GM11168 (cell line): ENCODE measurements around the gene GK2.

Experiments used
- in situ Hi-C: fragments of 300-500 bp; cut with MboI; formaldehyde crosslinking; loops from one replicate; pipeline ENCODE4 v1.12.0; 2022; ENCODE audit warnings: low sequenced_read_pairs; ENCODE audit not compliant: unreplicated experiment

The GK2 gene

DNA sequence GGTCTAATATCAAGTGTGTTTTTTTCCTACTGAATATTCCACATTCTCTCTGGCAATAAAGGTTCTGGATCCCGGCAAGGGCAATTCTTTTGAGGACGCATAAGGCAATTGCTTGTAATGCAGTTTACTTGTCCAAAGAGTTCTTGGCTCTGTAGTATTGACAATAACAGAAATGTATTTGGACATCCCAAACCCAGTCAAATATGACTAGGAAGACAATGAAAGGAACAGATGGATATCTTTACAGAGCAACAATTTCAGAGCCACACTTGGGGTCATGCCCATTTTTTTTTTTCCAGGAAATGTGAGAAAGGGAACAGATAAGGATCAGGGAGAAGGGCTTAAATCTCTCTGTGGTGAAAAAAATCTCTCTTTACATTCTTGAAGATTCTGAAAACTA lies 12.2 kb downstream of the GK2 start:
- in situ Hi-C loops, result no loop called here

DNA sequence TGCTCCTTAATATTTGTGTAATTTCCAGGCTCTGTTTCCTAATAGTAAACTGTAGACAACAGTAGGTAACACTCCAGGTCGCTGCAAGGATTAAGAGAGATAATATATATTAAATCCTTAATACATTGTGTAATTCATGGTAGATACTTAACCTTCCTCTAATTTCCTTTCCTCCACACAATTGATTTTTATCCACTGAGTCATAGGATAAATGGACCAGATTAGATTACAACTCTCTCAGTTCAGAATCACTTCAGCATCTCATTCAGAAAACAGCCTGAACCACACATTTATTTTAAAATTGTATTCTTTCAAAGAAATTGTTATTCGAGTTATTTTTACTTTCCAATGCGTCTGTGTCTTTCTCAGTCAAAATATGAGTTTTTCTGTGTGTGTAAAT lies 17.1 kb downstream of the GK2 start:
- in situ Hi-C loops, result no loop called here

DNA sequence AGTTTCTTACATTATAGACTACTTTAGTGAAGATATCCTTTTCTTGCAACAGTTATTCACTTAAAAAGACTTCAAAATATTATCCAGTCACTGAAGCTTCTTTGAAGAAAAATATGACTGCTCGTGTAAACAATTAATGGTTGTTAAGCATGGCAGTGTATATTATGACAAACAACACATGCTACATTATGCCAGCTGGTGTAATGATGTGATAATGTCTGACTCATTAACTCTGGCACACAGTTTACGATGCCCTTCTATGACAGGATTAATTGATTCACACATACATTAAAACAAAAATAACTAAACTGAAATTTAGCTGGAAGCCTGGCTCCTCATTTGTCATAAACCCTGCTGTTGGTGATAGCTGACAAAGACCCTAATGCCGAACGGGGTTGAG lies 22.4 kb downstream of the GK2 start:
- in situ Hi-C loops, result no loop called here

DNA sequence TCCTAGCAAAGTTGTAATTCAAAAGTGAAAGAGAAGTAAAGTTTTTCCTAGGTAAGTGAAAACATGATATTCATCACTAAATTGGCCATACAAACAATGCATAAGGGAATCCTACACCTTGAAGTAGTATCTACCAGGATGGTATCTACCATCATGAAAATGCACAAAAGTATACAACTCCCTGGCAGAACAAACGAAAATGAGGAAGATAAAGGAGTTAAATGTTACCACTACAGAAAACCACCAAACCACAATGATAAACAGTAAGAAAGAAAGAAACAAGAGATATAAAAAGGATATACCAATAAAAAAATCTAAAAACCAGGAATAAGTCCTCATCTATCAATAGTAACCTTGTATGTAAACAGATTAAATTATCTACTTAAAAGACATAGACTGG lies 26.9 kb downstream of the GK2 start:
- in situ Hi-C loops, result no loop called here

DNA sequence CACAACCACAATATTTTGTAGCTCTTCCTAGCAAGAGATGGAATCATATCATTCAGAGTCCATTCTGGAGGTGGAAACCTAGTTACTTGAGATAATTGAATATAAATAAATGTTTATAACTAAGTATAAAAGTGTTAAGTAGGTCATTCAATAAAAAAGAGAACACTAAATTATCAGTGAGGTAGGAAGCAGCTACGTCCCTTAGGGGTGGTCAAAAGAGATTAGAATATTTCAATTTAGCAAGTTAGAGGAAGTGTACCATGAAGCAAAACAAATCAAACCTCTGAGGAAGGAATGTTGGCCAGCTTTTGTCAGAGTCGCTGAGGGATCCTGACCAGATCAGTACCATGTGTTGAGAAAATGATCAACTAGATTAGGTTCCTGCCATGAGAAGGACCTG lies 38.0 kb downstream of the GK2 start:
- in situ Hi-C loops, result no loop called here

DNA sequence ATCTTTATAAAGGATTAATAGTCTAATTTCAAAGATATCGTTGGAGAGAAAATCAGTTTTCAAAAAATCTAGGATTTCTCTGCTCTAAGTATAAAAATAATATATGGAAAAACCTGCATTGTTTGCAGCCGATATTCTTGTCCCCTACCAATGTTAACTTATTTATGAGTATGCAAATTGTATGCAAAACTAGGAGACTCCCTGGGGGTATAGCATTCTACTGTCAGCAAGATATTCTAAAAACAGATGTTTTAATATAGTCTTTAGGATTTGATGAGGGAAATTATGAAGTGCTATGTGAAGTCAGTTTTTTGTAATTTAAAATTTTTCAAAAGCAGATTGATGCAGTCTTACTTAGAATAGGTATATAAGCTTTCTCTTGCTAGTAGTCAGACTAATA lies 40.9 kb downstream of the GK2 start:
- in situ Hi-C loops, result no loop called here

DNA sequence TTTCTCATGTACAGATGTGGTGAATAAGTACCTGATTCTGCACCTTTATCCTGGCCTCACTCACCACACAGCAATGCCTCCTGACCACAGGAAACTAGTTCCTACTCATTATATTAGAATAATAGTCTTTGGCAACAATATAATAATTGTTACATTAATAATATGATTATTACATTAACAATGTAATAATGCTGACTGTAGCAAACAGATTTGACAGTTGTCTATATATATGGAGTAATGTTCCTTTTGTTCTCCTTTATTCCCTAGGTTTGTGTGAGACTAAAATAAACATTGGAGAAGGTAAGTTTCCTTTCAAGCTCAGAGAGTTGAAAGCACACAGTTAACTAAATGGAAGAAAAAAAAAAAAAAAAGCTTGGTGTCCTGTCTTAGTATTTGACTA lies 41.6 kb downstream of the GK2 start:
- in situ Hi-C loops, result no loop called here

DNA sequence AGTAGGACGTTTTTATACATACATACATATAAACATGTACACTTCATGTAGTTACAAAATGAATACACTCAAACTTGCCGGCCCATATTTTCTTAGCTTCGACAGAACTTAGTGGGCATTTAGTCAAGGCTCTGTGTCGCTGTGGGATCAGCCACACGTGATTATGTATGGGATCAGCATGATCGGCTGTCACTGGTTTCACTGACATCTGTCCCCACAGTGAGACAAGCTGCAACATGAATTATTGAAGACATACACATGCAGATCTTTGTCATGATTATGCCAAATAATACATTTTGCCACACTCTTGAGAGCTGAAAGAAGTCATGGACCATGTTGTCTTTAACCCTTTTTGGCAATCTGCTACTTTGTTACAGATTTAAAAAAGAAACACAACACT lies 44.0 kb downstream of the GK2 start:
- in situ Hi-C loops, result no loop called here

DNA sequence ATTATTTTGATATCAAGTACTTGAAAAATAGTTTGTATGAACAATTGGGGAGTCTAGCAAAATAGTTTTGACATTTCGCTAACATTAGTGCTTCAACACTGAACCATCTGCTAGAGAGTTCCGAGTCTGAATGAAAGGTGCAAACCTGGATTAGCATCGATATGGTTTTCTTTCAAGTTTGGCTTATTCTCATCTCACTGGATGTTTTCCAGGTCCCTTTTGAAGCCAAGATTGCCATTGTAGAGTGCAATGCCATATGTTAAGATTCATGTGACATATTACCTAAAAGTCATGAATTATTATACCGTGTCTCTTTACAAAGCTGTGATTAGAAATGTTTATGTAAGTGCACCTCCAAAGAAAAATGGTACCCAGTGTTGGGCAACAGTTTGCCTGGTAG lies 45.4 kb downstream of the GK2 start:
- in situ Hi-C loops, result no loop called here

DNA sequence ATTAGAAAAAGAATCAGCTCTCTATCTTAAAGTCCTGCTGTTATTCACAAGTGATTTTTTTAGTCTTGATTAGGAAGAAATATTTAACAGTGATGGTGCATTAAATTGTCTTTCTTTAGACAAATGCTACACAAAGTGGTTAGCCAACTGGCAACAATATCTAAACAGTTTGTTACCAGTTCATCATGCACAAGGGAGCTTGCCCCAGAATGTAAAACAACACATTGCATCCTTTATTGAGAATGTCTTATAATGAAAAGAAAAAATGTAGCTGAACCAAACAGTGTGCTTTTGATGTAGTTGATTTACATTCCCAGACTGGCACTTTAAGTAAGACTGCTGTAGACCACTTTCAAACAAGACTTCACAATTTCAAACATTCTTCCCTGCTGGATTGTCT lies 48.0 kb downstream of the GK2 start:
- in situ Hi-C loops, result no loop called here

DNA sequence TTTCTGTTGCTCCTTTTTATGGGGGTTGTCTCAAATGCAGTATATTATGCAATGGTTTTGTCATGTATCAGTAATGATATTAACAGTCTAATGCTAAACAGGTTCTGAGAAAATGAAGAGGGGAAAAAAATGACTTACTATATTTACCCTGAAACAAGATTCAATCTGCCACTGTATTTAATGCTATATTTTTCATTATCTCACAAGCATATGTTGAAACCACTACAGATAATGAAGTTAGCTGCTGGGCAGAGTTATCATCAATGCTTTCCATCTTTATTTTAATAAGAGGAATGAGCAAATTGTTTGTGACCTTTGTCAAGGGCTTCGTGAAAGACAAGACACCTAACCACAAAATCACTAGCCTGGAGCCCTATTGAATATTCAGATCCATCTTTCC lies 49.6 kb downstream of the GK2 start:
- in situ Hi-C loops, result no loop called here

DNA sequence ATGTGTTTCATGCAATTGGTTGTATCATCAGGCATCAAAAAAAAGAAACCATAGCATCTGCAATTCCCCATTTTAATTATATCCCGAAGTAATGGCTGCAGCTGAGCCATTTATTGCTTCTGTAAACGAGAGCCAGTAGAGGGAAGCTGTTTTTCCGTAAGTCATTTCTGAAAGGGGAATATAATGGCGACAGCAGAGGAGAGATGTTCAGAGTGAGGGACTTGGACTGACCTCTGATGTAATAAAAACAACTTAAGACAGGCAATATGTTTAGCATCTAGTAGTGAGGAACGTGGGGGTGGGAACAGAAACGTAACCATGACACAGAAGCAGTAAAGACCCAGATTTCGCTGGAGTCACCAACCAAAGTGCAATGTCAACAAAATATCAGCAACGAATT lies 50.7 kb downstream of the GK2 start:
- in situ Hi-C loops, result no loop called here
